Mammary epithelial cell (primary cell): ENCODE data around the gene NFX1.

ENCODE experiments used
- CTCF ChIP-seq, 2 donors: IDR thresholded peaks in 1 of 2; conservative IDR thresholded peaks in 1 of 2; 2 replicates each; pipeline ENCODE4 v1.5.1; 2011 to 2012; ENCODE audit warnings: inconsistent platforms in 2 of 2, low read length in 2 of 2, mild to moderate bottlenecking in 2 of 2, control low read depth in 1 of 2, low read depth in 1 of 2; ENCODE audit not compliant: insufficient read depth in 1 of 2; ENCODE audit errors: extremely low read depth in 1 of 2
- EZH2 ChIP-seq: IDR thresholded peaks from 2 replicates; pipeline ENCODE4 v1.6.1; 2012; ENCODE audit warnings: low read length, inconsistent platforms, borderline replicate concordance

- TF ChIP-seq CTCF (conservative IDR thresholded peaks at IDR 0.05 in 1 of 2, IDR thresholded peaks at IDR 0.05 in 1 of 2; ENCODE audit: extremely low read depth in 1 of 2, insufficient read depth in 1 of 2, low read depth in 1 of 2, low read length in 2 of 2) (no peak), EZH2 (no peak)
Measured at GRCh38 chr9:33245341-33245740, 45.0 kb upstream of the NFX1 start.
